AG08396 (cell line): ENCODE results near the gene CNNM2.
"Not testable (repeated sequence)": the region's sequence is repeated elsewhere in the genome, so short reads cannot be mapped to it uniquely, and the experiment has no call there.

Experiments used
- DNase-seq: peaks from one replicate; pipeline ENCODE4 v3.0.0; 2012; ENCODE audit warnings: low spot score, mixed read lengths

Gene CNNM2

DNA sequence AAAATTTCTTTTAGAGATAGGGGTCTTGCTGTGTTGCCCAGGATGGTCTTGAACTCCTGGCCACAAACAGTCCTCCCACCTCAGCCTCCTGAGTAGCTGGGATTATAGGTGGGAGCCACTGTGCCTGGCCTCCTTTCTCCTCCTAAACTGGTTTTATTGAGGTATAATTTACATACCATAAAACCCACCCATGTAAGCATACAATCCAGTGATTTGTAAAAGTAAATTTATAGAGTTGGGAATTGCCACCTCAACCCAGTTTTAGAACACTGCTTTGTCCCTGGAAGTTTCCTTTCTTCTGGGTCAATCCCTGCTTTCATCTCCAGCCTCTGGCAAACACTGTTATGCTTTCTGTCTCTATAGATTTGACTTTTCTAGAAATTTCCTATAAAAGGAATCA lies 49.0 kb downstream of the CNNM2 start:
- DNase-seq, result no peak

DNA sequence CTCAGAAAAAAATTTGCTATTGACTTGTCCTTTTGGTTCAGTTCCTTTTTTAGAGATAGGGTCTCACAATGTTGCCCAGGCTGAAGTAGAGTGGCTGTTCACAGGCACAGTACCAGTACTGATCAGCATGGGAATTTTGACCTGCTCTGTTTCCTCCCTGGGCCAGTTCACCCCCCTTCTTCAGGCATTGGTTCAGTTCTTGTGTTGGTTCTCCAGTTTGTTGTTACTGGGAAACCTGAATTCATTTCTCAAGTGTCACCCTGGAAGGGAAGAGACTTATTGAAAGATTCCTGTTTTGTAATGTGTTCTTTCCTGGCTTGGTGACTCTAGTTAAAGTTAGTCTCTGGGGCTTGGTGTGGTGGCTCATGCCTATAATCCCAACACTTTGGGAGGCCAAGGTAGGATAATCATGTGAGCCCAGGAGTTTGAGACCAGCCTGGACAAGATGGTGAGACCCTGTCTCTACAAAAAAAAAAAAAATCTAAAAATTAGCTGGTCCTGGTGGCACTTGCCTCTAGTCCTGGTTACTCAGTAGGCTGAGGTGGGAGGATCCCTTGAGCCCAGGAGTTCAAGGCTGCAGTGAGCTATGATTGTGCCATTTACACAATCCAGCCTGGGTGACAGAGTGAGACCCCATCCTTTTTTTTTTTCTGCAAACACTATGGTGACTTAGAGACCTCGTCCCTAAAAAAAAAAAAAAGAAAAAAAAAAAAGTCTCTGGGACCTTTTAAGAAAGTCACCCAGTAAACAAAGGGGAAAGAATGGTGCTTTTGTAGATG lies 52.7 kb downstream of the CNNM2 start:
- peak; percentile 25 for DNase-seq

DNA sequence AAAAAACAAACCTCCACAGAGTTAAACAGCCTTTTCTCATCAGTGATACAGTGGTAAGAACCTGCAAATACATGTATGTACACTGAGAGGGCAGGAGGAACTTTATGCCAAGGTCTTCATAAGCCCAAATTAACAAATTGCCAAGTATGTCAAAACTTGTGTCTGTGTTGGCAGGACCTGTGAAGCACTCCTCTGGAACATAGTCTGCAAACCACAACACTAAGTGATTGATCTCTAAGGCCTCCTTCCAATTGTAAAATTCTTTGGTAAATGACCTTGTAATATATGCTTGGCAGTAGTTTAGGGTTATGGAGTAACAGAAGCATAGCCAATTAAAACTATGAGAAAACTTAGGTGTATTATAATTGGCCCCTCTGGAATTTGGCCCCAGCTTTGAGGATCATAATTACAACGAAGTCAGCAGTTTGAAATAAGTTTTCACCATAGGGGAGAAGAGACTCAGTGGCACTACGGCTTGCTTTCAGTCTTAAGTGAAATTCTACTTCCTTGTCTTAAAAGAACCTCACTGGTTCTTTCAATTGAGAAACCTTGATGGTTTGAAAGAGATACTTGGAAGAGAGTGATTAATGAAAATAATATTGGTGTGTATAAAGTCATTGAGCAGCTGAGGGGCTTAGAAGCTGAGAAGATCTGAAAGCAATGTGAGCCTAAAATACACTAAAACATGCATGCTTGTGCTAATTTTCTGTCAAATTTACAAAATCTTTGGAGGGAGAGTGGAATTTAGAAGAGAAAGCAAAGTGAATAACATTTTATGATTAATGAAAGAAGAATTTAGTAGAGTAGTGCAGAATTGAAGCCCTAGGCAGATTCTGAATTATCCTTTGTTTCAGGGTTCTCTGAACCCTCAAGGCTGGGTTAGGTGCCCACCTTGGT lies 57.6 kb downstream of the CNNM2 start:
- peak; percentile 16 for DNase-seq

DNA sequence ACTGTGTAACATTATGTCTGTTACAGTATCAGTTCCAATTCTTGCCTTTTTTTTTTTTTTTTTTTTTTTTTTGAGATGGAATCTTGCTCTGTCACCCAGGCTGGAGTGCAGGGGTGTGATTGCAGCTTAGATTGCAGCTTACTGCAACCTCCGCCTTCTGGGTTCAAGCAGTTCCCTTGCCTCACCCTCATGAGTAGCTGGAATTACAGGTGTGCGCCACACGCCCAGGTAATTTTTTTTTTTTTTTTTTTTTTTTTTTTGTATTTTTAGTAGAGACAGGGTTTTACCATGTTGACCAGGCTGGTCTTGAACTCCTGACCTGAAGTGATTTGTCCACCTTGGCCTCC lies 58.3 kb downstream of the CNNM2 start:
- DNase-seq, result not testable (repeated sequence)

DNA sequence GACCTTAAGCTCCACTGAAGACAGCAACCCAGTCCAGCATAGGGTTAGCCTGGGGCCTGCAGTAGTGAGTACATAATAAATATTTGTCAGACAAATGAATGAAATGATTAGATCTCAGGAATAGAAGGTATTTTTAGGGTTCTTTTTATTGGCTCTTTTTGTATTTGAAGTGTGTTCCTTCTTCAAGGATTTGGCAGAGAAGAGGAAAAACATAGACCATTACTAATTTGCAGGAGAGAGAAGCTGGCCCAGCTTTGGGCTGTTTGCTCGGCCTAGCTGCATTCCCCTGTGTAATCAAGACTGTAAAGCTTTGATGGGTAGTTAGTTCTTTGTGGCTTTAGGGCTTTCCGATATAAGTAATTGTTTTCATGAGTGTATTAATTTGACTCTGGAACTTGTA lies 64.2 kb downstream of the CNNM2 start:
- no peak for DNase-seq

DNA sequence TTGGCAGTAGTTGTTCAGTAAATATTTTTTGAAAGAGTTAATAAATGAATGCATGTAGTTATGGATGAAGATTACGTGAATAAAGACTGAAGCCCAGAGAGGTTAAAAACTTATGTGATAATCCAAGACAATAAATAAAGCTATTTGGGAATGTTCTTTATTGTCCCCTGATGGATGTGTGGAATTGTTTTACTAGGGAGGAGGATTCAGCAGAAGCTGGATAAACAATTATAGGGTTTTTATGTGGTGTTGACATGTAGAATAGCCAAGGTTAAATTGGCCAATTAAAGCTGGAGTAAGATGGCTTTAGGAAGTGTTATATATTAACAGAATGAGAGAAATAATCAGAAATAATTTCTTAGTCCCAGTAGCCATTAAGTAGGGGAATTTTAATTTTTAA lies 66.0 kb downstream of the CNNM2 start:
- no peak for DNase-seq

DNA sequence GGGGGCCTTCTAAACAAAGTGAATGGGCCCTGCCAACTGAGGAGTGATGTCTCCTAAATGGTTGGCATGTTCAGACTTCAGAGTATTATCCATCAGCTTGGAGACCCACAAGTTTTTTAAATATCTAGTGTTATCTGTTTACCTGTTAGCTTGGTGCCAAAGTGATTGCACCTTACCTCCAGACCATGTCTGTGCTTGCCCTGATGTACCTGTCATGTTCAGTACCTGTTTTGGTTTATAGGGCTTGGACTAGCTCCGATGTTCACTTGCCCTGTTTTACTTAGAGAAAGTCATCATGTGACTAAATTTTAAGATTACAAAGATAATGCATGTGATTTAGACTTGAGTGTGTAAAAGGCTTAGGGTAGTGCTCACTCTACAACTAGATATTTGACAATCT lies 67.7 kb downstream of the CNNM2 start:
- no peak for DNase-seq

DNA sequence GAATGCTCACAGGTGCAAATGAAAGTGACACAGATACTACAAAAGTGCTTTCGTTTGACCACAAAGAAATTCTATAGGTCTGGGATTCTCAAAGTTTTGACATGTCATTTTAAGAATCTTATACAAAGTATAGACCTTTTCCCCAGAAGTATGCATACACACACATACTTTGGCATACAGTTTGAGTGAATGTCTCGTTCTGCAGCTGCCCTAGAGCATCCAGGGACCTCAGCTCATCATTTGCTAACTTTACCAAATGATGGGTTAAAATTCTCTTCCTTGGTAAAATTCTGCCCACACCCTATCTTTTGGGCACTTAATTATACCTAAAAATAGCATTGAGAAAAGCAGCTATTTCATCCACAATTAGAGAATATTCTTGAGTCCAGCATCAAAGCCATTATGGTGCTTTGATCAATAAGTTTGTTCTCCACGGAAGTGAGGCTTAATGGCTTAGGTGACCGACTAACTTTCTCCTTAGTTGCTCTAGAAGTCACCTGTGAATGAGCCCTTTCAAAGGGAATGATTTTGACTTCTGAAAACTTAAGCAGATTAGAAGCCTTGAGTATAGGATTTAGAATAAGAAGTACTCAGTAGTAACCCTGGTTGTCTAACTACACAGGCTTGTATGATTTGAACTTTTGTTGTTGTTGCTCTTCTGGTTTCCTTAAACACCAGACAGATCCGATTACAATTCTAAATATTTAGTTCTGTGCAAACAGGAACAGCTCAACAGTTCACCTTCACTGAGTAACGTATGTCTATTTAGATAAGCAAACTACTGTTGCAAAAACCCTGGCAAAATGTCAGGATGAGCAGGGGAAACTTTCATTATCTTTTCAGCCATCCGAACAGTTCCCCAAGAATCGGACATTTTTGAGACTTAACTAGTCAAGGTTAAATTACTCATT lies 70.6 kb downstream of the CNNM2 start:
- peak; percentile 24 for DNase-seq

DNA sequence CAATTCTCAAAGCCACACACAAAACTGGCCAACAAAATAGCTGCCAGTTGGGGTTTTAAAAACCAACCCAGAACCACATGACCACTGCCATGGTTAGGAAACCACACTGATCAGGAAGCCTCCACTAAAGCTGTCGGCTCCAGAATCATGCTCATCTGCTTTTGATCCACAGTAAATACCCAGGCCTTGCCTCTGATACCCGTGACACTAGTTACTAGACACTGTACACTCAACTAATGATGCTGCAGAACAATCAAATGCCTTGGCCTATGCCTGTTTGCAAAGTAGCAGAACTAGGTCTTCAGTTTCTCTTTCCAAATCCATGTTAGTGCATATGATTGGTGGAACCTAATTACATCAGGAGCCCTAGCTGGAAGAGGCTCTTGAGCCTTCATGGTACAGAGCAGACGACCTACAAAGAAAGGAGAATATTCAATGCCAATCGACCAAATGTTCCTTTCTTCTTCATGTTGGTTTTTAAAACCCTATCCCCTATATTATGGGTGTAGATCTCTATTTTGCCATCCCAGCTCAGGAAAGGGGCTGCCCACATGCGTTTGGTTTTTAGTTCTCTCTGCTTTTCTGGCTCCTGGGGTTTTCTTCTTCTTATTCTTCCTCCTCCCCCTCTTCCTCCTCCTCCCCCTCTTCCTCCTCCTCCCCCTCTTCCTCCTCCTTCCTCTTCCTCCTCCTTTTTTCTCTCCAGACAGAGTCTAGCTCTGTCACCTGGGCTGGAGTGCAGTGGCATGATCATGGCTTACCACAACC lies 76.6 kb downstream of the CNNM2 start:
- DNase-seq, result no peak

DNA sequence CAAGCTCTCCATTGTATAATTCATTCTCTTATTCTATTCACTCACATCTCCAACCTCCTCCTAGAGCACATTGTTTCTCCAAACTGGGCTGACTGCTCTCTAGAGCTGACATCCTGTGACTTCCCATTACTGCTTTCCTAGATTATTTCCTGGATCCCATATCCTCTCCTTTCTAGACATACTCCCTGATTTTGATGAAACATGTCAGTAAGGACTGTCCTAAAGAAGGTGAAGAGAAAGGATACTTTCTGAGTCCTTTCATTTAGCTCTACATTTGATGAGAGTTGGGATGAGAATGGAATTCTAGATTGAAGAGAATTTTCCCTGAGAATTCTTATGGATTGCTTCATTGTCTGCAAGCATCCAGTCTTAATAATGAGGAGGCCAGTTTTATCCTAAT lies 78.8 kb downstream of the CNNM2 start:
- DNase-seq, result no peak

DNA sequence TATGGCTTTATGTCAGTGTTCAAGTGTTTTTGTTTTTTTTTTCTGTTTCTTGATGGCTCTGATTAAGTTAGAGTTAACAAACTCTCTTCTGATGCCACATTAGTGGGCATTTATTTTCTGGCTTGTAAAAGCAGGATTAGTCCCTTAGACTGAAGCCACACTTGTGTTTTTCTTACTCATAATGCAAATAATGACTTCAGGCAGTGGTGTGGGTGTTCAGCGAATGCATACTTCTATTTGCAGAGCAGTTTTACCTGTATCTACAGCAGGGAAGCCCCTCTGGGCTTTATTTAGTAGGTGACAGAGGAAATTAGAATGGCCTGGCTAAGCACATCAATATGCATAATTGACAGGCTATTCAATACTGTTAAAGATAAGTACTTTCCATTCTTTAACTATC lies 79.9 kb downstream of the CNNM2 start:
- DNase-seq, result no peak

DNA sequence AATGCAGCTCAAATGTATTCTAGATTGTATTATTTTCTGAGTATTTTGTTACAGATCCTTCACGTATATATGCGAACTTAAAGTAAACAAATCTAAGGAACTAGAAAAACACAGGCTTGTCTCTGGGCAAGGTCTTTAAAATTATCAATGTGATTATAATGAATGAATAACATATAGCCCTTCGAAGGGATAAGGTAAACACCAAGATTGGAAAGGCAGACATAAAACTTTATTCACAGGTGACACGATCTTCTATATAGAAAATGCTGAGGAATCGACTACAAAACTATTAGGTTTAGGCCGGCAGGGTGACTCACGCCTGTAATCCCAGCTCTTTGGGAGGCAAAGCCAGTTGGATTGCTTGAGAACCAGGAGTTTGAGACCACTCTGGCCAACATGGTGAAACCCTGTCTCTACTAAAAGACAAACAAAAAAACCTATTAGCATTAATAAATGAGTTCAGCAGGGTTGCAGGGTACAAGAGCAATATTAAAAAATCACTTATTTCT lies 80.4 kb downstream of the CNNM2 start:
- no peak for DNase-seq

DNA sequence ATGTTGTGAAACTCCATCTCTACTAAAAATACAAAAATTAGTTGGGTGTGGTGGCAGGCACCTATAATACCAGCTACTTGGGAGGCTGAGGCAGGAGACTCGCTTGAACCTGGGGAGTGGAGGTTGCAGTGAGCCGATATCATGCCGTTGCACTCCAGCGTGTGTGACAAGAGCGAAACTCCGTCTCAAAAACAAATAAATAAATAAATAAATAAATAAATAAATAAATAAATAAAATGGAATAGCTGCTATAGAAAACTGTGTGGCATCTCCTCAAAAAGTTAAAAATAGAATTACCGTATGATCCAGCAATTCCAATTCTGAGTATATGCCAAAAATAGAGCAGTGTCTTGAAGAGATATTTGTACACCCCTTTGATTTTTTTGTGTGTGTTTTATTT lies 82.0 kb downstream of the CNNM2 start:
- DNase-seq, result not testable (repeated sequence)

DNA sequence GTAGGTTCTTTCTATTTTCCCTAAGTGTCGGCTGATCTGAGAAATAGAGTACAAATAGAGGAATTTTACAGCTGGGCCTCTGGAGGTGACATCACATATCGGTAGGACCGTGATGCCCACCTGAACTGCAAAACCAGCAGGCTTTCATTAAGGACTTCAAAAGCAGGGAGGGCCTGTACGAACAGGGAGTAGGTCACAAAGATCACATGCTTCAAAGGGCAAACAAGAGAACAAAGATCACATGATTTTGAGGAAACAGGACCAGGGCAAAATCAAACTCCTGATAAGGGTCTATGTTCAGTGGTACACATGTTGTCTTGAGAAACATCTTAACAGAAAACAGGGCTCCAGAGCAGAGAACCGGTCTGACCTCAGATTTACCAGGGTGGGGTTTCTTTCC lies 88.9 kb downstream of the CNNM2 start:
- no peak for DNase-seq

DNA sequence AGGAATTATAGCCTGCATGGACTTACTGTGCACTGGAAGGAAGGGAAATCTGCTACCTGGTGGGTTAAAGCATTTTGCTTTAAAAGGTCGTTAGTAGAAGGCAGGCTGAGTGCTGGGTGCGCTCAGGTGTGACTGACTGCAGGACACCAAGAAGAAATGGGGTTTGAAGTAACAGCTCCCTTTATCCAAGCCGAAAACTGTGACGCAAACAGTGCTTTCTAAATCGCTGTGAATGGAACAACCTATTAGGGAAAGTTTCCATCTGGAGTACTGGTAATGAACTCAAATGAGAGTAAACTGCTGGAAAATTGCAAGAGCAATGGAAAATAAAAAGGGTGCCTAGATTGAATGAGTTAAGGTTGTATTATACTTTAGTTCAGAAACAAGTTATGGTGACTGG lies 95.3 kb downstream of the CNNM2 start:
- DNase-seq, result no peak

DNA sequence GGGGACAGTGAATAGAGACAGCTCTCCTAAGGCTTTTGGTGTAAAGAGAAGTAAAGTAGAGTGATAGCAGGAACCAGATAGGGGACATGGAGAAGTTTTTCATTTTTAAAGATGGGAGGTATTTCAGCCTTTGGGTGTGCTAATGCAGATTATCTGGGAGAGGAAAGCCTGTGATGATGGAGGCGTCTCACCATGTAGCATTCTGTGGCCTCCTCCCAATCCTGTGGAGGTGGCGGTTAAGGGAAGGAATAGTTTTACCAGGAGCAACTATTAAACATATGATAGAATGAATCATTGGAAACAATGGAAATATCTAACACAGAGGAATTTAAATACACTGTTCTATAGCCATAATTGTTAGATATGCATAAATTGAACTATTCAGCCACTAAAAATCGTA lies 101.3 kb downstream of the CNNM2 start:
- DNase-seq, result no peak

DNA sequence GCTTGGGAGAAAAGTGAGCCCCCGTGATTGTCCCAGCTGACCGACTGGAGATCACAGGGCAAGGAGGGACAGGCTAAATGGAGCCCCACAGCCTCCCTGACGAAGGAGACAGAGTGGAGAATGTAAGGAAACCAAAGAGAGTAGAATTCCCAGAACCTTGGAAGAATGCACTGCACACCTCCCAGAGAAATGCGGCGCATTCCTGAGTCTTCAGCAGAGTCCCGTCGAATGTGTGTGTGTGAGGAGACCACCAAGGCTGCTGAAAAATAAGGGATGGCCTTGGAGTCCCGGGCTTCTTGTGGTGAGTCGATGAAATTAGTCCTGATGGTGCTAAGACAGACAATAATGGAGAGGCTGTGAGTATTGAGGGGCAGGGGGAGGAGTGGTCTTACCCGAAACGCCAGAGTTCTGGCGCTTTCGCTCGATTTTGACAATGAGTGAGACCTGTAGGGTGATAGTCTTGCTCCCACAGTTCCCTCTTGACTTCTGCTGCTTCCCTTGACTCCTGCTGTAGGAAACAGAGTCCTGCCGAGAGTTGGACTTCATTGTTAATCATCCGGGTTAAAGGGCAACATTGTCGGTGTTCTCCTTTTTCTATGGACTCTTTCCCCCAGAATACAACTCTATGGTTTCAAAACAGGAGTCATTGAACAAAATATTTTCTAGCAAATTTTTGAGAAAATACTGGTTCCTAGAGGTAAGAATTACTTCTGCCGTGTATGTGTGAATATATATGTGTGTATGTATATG lies 103.2 kb downstream of the CNNM2 start:
- DNase-seq, result no peak

DNA sequence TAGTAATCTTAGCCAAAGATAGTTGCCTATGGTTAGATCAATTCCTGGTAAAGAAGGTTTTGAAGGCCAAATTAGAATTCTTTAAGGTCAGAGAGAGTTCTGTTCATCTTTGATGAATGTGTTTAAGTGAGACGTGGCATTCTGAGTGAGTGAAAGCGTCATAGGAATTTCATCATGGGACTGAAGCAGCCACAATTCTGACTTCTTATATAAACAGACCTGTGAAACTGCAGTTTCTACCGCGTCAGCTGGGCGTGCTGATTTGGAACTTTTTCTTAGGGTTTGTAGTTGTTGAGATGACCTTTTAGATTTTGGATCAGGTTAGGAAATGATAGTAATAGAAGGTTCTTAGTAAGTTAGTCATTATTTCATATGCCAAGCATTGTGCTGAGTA lies 103.8 kb downstream of the CNNM2 start:
- peak; percentile 61 for DNase-seq

DNA sequence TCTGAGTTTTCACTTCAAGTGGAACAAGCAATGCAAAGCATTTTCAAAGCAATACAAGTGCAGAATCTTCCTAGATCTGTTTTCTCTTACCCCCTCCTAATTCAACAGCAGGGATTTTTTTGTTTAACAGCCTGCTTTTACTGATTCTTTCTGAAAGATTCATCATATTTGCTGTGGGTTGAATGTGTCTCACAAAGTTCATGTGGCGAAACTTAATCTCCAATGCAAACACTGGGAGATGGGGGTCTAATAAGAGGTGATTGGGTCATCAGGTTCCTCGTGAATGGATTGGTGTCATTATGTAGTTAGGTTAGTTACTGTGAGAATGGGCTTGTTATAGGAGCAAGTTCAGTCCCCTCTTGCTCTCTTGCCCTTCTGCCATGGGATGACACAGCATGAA lies 107.6 kb downstream of the CNNM2 start:
- DNase-seq, result no peak

DNA sequence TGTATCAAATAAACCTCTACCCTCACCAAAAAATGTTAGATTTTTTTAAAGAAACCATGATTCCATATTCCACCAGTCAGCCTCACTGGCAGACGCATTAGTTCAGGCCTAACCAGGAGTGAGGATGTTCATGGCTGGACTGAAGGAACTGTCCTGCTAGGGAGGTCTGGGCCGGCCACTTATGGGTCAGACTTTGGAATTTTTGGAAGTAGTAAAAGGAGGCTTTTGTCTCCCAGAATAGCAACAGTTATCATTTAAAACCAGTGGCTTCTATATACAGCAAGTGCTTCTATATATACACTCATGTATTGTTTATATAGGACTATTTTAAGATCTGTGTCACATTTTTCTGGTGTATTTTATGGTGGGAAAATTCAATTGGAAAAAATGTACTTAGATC lies 120.5 kb downstream of the CNNM2 start:
- no peak for DNase-seq

DNA sequence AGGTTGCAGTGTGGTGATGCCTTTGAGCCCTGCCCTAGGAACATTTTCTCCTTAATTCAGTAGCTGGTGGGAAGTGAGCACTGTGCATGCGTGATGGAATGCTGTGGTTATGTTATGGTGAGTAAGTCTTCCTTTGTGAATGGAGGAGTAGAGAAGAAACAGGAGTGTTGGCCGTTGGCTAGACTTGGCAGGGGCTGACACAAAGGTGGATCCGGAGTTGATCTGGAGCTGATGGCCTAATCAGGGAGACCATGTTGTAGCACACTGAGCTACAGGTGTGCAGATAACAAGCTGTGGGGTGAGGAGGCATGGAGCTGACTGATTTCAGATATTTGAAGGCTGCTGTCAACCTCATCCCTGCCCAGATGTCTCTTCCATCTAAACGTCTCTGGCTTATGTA lies 122.3 kb downstream of the CNNM2 start:
- peak; percentile 57 for DNase-seq
